ENCODE data around the gene TPST2. TPM values are rescaled to one million over a fixed set of nuclear protein-coding genes. Genes with fewer than 3 reads are reported as not detected.

TPST2 gene
- total RNA-seq, 2 experiments from 2014 or later, result 7.2 to 7.4 TPM

DNA sequence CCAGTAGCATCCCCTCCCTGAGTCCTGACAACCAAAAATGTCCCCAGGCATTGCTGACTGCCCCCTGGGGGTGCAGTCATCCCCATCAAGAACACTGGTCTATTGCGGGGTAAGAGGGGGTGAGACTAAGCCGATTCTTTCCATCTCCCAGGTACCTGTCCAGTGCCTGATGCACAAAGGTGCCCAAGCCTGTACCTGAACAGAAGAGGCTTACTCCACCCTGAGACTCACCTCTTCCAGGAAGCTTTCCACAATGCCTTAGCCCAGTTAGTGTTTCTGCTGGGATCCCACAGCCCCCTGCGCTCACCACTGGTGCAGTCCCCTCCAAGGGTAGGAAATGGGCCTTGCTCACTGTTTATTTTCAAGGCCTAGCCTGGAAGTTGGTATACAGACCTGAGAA is 22.9 kb downstream of the TPST2 start:
- H3K27ac ChIP-seq (ENCODE audit: low read depth in 1 of 2, low read length in 2 of 2), result no peak overlapping the region
- H3K27ac Mint-ChIP-seq, result no peak overlapping the region
- ChIA-PET POLR2A (no interaction called here), CTCF (no interaction called here)
- ATAC-seq (ENCODE audit: poor library complexity) (no peak), DNase-seq (no peak)
- peaks cover 30% of the 10 kb centered on the region for H3K4me1 Mint-ChIP-seq (ENCODE audit: low read depth)
- intact Hi-C loops (cut with DNase I, micrococcal nuclease), result no loop called here
- H3K4me1 ChIP-seq (ENCODE audit: insufficient read depth, low read length), result peaks cover 14% of the 10 kb centered on the region
- H3K4me3 ChIP-seq (ENCODE audit: low read length), result no peak overlapping the region
- H3K9me3 ChIP-seq (ENCODE audit: control insufficient read depth in 1 of 2, insufficient read depth in 1 of 2, low read length in 2 of 2), result no peaks in the 10 kb centered on the region
- no peaks in the 10 kb centered on the region for H3K27me3 ChIP-seq (ENCODE audit: control insufficient read depth in 1 of 2, insufficient read depth in 2 of 2, low read length in 2 of 2)
- H3K27me3 Mint-ChIP-seq, result no peaks in the 10 kb centered on the region
- H3K36me3 ChIP-seq (ENCODE audit: insufficient read depth, low read length), result peaks cover 11% of the 10 kb centered on the region
- no peaks in the 10 kb centered on the region for H3K36me3 Mint-ChIP-seq (ENCODE audit: low read depth)
- TF ChIP-seq, protein P1, sequence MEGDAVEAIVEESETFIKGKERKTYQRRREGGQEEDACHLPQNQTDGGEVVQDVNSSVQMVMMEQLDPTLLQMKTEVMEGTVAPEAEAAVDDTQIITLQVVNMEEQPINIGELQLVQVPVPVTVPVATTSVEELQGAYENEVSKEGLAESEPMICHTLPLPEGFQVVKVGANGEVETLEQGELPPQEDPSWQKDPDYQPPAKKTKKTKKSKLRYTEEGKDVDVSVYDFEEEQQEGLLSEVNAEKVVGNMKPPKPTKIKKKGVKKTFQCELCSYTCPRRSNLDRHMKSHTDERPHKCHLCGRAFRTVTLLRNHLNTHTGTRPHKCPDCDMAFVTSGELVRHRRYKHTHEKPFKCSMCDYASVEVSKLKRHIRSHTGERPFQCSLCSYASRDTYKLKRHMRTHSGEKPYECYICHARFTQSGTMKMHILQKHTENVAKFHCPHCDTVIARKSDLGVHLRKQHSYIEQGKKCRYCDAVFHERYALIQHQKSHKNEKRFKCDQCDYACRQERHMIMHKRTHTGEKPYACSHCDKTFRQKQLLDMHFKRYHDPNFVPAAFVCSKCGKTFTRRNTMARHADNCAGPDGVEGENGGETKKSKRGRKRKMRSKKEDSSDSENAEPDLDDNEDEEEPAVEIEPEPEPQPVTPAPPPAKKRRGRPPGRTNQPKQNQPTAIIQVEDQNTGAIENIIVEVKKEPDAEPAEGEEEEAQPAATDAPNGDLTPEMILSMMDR (IDR thresholded peaks at IDR 0.05), result no peak
- H3K4me3 Mint-ChIP-seq, result no peak overlapping the region
- no peaks in the 10 kb centered on the region for H3K9me3 Mint-ChIP-seq

DNA sequence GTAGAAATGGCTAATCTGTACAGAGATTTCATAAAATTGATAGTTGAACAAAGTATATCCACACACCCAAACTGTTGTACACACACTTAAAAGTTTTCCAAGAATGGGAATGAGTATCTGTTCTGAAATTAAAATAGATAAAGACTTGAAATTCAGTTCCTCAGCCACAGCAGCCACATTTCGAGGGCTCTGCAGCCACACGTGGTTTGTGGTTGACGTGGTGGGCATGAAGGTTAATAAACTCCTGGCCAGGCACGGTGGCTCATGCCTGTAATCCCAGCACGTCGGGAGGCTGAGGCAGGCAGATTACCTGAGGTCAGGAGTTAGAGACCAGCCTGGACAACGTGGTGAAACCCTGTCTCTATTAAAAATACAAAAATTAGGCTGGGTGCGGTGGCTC is 24.0 kb downstream of the TPST2 start:
- no peaks in the 10 kb centered on the region for H3K9me3 ChIP-seq (ENCODE audit: control insufficient read depth in 1 of 2, insufficient read depth in 1 of 2, low read length in 2 of 2)
- peaks cover 14% of the 10 kb centered on the region for H3K4me1 ChIP-seq (ENCODE audit: insufficient read depth, low read length)
- no peak for DNase-seq
- Mint-ChIP-seq H3K27me3 (no peaks in the 10 kb centered on the region), H3K4me1 (ENCODE audit: low read depth) (peaks cover 19% of the 10 kb centered on the region), H3K4me3 (no peak overlapping the region), H3K27ac (no peak overlapping the region), H3K9me3 (no peaks in the 10 kb centered on the region), H3K36me3 (ENCODE audit: low read depth) (no peaks in the 10 kb centered on the region)
- intact Hi-C loops (cut with DNase I, micrococcal nuclease), result no loop called here
- peaks cover 11% of the 10 kb centered on the region for H3K36me3 ChIP-seq (ENCODE audit: insufficient read depth, low read length)
- TF ChIP-seq, protein P1 (IDR thresholded peaks at IDR 0.05), result no peak
- H3K27me3 ChIP-seq (ENCODE audit: control insufficient read depth in 1 of 2, insufficient read depth in 2 of 2, low read length in 2 of 2), result no peaks in the 10 kb centered on the region
- H3K4me3 ChIP-seq (ENCODE audit: low read length), result no peak overlapping the region
- no peak for ATAC-seq (ENCODE audit: poor library complexity)
- H3K27ac ChIP-seq (ENCODE audit: low read depth in 1 of 2, low read length in 2 of 2), result no peak overlapping the region
- CTCF ChIA-PET, result no interaction called here
- POLR2A ChIA-PET, result no interaction called here

DNA sequence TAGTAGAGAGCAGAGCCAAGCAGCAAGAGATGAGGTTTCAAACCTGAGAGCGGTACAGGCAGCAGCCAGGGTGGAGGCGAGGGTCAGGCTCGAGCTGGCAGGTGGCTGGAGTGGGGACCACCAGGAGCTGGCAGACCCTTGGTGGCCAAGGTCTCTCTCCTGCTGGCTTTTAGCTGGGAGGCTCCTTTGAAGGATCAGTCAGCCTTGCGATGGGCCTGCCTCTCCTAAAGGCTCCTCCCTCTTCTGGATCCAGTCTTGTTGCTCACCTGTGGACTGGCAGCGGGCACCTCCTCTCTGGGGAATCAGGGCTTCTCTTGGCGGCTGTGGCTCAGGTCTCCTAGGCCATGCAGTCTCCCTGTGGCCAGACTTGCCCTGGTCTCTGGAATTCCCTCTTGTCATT is 24.8 kb downstream of the TPST2 start:
- Mint-ChIP-seq H3K27ac (no peak overlapping the region), H3K27me3 (no peaks in the 10 kb centered on the region), H3K36me3 (ENCODE audit: low read depth) (no peaks in the 10 kb centered on the region), H3K4me3 (no peak overlapping the region), H3K9me3 (no peaks in the 10 kb centered on the region), H3K4me1 (ENCODE audit: low read depth) (peaks cover 12% of the 10 kb centered on the region)
- Histone ChIP-seq H3K4me3 (ENCODE audit: low read length) (no peak overlapping the region), H3K9me3 (ENCODE audit: control insufficient read depth in 1 of 2, insufficient read depth in 1 of 2, low read length in 2 of 2) (no peaks in the 10 kb centered on the region), H3K36me3 (ENCODE audit: insufficient read depth, low read length) (peaks cover 11% of the 10 kb centered on the region), H3K4me1 (ENCODE audit: insufficient read depth, low read length) (peaks cover 12% of the 10 kb centered on the region), H3K27ac (ENCODE audit: low read depth in 1 of 2, low read length in 2 of 2) (no peak overlapping the region), H3K27me3 (ENCODE audit: control insufficient read depth in 1 of 2, insufficient read depth in 2 of 2, low read length in 2 of 2) (no peaks in the 10 kb centered on the region)
- intact Hi-C loops (cut with DNase I, micrococcal nuclease), result no loop called here
- TF ChIP-seq, protein P1 (IDR thresholded peaks at IDR 0.05), result no peak
- POLR2A ChIA-PET, result no interaction called here
- CTCF ChIA-PET, result no interaction called here
- DNase-seq (no peak), ATAC-seq (ENCODE audit: poor library complexity) (no peak)
